RWPE2 (cell line): ENCODE results near the gene ZNF493.

ENCODE experiments used
- ATAC-seq: fragments of 200-7000 bp; cut with Tn5 transposase; 3 replicates; pipeline ENCODE4 v1.9.1; 2021; ENCODE audit warnings: low read depth
- DNase-seq: peaks from one replicate; pipeline ENCODE4 v3.0.0-alpha.2; 2020; ENCODE audit warnings: low spot score
- H3K27ac ChIP-seq: fragments of 450-650 bp; 2 replicates; pipeline ENCODE4 v1.5.1; 2017; ENCODE audit warnings: mild to moderate bottlenecking; ENCODE audit not compliant: poor library complexity, severe bottlenecking
- H3K27me3 ChIP-seq: fragments of 250-450 bp; sonication (Bioruptor Pico); 2 replicates; pipeline ENCODE4 v1.5.1; 2021; ENCODE audit warnings: mild to moderate bottlenecking, moderate library complexity; ENCODE audit not compliant: insufficient read depth, poor library complexity, severe bottlenecking
- H3K36me3 ChIP-seq: fragments of 250-450 bp; sonication (Bioruptor Pico); 2 replicates; pipeline ENCODE4 v1.5.1; 2020; ENCODE audit warnings: low read depth, mild to moderate bottlenecking, moderate library complexity
- H3K4me1 ChIP-seq: fragments of 250-450 bp; sonication (Bioruptor Pico); 2 replicates; pipeline ENCODE4 v1.5.1; 2021; ENCODE audit warnings: mild to moderate bottlenecking, moderate library complexity; ENCODE audit not compliant: insufficient read depth, poor library complexity, severe bottlenecking
- H3K4me3 ChIP-seq: fragments of 250-450 bp; sonication (Bioruptor Pico); 2 replicates; pipeline ENCODE4 v1.5.1; 2021; ENCODE audit warnings: mild to moderate bottlenecking, moderate library complexity; ENCODE audit not compliant: severe bottlenecking
- H3K9me3 ChIP-seq: fragments of 250-450 bp; sonication (Bioruptor Pico); 2 replicates; pipeline ENCODE4 v1.5.1; 2021; ENCODE audit warnings: mild to moderate bottlenecking, moderate library complexity; ENCODE audit not compliant: severe bottlenecking
- TF ChIP-seq, protein P1 (sequence below): fragments of 450-650 bp; IDR thresholded peaks from one replicate; pipeline ENCODE4 v1.5.1; 2017; ENCODE audit warnings: mild to moderate bottlenecking, moderate library complexity; ENCODE audit not compliant: poor library complexity, severe bottlenecking

Gene ZNF493

DNA sequence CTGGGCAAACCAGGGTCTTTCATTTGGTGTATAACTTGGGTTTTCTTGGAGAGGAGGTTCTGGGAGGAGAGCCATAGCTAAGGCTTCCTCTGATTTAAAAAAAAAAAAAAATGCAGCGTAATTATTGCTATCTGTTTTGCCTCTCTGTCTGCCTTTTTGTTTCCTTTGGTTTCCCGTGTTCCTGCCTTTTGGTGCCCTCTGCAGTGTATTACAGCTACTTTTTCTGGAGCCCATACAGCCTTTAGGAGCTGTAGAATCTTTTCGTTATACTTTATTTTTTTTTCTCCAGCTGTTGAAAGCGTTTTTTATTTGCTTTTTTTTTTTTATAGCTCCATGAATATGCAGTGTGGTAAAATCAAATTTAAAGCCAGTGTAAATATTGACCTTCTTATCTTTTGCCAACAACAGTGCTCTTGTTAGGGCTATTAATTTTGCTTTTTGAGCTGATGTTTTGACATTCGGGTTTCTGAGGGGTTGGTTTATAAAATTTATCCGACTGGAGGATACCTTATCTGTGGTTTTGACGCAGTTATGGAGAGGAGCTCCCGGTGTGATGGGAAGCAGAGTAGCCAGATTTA is 38.1 kb downstream of the ZNF493 start:
- ATAC-seq, result no peak
- H3K27ac ChIP-seq, result no peak overlapping the region
- no peaks in the 10 kb centered on the region for H3K36me3 ChIP-seq

DNA sequence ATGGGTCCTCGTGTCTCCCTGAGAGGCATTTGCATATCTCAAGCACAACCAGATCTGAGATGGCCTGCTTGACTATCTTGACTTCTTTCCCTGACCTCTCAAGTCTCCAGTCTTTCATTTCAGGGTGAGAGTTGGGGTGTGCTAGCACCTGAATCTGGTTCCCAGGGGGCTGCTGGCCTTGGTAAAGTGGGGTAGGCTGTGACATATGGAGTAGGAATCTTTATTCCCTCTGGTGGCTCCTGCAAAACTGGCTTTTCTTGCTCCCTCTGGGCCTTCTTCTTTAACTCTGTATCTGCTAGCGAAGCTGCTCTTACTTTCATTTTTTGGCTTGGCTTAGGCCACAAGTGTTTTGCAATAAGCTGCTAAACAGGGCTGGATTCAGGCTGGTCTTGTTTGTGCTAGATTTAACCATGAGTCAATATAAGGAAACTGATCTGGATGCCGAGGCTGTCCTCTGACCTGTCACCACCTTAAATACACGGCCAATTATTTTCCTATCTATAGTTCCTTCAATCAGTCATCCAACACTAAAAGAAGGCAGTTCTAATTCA is 42.3 kb downstream of the ZNF493 start:
- H3K27me3 ChIP-seq, result no peaks in the 10 kb centered on the region
- no peak overlapping the region for H3K27ac ChIP-seq
- H3K4me3 ChIP-seq, result no peak overlapping the region
- DNase-seq, result no peak
- no peaks in the 10 kb centered on the region for H3K4me1 ChIP-seq
- ATAC-seq, result no peak
- TF ChIP-seq, protein P1, sequence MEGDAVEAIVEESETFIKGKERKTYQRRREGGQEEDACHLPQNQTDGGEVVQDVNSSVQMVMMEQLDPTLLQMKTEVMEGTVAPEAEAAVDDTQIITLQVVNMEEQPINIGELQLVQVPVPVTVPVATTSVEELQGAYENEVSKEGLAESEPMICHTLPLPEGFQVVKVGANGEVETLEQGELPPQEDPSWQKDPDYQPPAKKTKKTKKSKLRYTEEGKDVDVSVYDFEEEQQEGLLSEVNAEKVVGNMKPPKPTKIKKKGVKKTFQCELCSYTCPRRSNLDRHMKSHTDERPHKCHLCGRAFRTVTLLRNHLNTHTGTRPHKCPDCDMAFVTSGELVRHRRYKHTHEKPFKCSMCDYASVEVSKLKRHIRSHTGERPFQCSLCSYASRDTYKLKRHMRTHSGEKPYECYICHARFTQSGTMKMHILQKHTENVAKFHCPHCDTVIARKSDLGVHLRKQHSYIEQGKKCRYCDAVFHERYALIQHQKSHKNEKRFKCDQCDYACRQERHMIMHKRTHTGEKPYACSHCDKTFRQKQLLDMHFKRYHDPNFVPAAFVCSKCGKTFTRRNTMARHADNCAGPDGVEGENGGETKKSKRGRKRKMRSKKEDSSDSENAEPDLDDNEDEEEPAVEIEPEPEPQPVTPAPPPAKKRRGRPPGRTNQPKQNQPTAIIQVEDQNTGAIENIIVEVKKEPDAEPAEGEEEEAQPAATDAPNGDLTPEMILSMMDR, result no peak
- H3K9me3 ChIP-seq, result peaks cover 2% of the 10 kb centered on the region
- no peaks in the 10 kb centered on the region for H3K36me3 ChIP-seq

More for the DNA sequence above, 38.1 kb downstream of the ZNF493 start:
- TF ChIP-seq, protein P1, result no peak
- DNase-seq, result no peak
- H3K9me3 ChIP-seq, result peaks cover 2% of the 10 kb centered on the region
- H3K27me3 ChIP-seq, result no peaks in the 10 kb centered on the region
- H3K4me3 ChIP-seq, result no peak overlapping the region
- H3K4me1 ChIP-seq, result no peaks in the 10 kb centered on the region

DNA sequence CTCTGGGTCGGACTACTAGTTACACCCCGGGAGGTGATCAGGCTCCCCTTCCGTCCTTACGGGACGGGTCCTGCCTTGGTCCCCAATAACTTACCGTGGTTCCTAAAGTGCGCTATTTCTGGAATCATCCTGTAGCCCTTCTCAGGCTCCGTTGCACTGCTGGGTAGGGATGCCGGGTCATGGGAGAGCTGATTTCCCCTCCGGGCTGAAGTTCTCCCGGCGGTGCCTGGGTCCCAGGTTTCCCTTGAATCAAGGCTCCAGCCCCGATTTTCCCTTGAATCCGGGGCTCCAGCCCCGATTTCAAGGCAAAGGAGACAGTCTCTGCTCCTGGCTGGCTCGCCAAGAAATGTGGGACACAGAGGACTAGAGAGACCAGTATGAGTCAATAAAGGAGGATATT is 43.4 kb downstream of the ZNF493 start:
- H3K9me3 ChIP-seq, result peaks cover 5% of the 10 kb centered on the region

DNA sequence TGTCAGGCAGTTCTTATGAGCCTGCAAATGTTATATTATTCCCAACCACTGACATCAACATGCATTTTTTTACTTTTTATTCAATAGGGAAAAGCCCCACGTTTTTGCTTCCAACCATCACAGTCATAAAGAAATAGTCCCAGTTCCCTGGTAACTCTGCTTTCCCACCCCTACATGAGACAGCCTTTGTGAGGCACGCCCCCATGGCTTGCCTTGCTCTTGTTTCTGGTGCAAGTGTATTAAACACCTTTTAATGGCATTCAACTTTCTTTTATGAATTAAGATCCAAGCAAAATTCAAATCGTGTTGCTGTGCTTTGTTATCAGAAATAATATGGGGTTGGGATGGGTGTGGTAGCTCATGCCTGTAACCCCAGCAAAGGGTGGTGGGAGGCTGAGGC is 54.3 kb downstream of the ZNF493 start:
- Histone ChIP-seq H3K36me3 (no peaks in the 10 kb centered on the region), H3K4me1 (no peaks in the 10 kb centered on the region), H3K27me3 (no peaks in the 10 kb centered on the region), H3K9me3 (peaks cover 8% of the 10 kb centered on the region), H3K27ac (no peak overlapping the region), H3K4me3 (no peak overlapping the region)
- ATAC-seq, result no peak
- DNase-seq, result no peak
- TF ChIP-seq, protein P1, result no peak

More for the DNA sequence above, 43.4 kb downstream of the ZNF493 start:
- Histone ChIP-seq H3K4me3 (no peak overlapping the region), H3K4me1 (no peaks in the 10 kb centered on the region), H3K36me3 (no peaks in the 10 kb centered on the region), H3K27me3 (no peaks in the 10 kb centered on the region), H3K27ac (no peak overlapping the region)
- DNase-seq (no peak), ATAC-seq (no peak)
- TF ChIP-seq, protein P1, result no peak

DNA sequence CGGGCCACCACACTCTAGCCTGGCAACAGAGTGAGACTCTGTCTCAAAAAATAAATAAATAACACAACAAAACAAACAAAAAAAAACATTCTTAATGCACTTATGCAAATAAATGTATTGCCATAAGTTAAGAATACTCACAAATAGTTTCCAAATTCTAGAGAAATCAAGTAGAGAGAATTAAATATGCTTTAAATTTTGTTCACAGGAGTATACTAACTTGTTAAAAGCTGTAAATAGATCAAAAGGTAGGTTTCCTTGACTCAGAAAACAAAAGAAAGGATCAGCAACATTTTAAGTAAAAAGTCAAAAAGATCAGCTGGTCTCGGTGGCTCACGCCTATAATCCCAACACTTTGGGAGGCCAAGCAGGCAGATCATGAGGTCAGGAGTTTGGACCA is 58.0 kb downstream of the ZNF493 start:
- no peaks in the 10 kb centered on the region for H3K27me3 ChIP-seq
- H3K4me3 ChIP-seq, result no peak overlapping the region
- H3K4me1 ChIP-seq, result no peaks in the 10 kb centered on the region
- no peaks in the 10 kb centered on the region for H3K36me3 ChIP-seq
- H3K27ac ChIP-seq, result no peak overlapping the region
- no peak for ATAC-seq
- DNase-seq, result no peak
- peaks cover 15% of the 10 kb centered on the region for H3K9me3 ChIP-seq
- TF ChIP-seq, protein P1, result no peak
